ENCODE measurements around the gene LATS2. TPM values are rescaled to one million over a fixed set of nuclear protein-coding genes. Genes with fewer than 3 reads are reported as not detected.

The LATS2 gene
- polyA plus RNA-seq, 4 donors, result 1.1 to 5.0 (median 2.9) TPM

DNA sequence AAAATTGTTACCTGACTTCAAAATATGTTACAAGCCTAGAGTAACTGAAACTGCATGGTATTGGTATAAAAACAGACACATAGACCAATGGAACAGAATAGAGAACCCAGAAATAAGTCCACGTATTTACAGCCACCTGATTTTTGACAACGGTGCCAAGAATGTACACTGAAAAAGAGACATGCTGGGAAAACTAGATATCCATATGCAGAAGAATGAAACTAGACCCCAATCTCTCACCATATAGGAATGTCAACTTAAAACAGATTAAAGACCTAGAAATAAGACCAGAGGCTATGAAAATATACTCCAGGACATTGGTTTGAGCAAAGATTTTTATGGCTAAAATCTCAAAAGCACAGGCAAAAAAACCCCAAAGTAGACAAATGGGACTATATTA, 76.5 kb downstream of the LATS2 start:
- no peaks in the 10 kb centered on the region for H3K9me3 ChIP-seq (ENCODE audit: control insufficient read depth in 2 of 2, insufficient read depth in 1 of 2, low read depth in 1 of 2, low read length in 1 of 2)
- no peaks in the 10 kb centered on the region for H3K4me1 ChIP-seq (ENCODE audit: control insufficient read depth in 3 of 3, insufficient read depth in 2 of 3, low read depth in 1 of 3, low read length in 2 of 3)
- peaks cover 0 to 38% (median 0%) of the 10 kb centered on the region in 3 donors for H3K36me3 ChIP-seq (ENCODE audit: control insufficient read depth in 3 of 3, insufficient read depth in 2 of 3, low read depth in 1 of 3, low read length in 3 of 3)
- no peaks in the 10 kb centered on the region for H3K27me3 ChIP-seq (ENCODE audit: control insufficient read depth in 3 of 3, insufficient read depth in 3 of 3, low read length in 3 of 3)
- FAIRE-seq, result no peak
- DNase-seq, result no peak
- H3K4me3 ChIP-seq (ENCODE audit: low read depth in 1 of 3, low read length in 3 of 3), result no peak overlapping the region
- WGBS, 3 donors, result 76 to 85% (median 80%) methylated on average over 2 of the region's 2 CpGs
- no peak overlapping the region for H3K27ac ChIP-seq (ENCODE audit: low read depth in 1 of 3, low read length in 2 of 3)

DNA sequence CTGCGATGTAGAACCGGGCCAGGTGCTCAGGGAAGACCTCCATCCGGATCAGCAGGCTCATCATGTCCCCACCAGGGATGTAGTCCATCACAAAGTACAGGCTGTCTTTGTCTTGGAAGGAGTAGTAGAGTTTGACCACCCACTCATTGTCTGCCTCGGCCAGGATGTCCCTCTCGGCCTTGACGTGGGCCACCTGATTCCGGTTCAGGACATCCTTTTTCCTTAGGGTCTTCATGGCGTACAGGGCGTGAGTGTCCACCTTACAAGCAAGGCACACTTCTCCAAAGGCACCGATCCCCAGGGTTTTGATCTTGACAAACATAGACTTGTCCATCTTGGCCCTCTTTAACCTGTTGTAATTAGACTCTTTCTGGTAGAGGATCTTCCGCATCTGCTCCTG, 78.0 kb downstream of the LATS2 start:
- H3K27me3 ChIP-seq (ENCODE audit: control insufficient read depth in 3 of 3, insufficient read depth in 3 of 3, low read length in 3 of 3), result no peaks in the 10 kb centered on the region
- H3K9me3 ChIP-seq (ENCODE audit: control insufficient read depth in 2 of 2, insufficient read depth in 1 of 2, low read depth in 1 of 2, low read length in 1 of 2), result no peaks in the 10 kb centered on the region
- DNase-seq (no peak), FAIRE-seq (no peak)
- H3K4me1 ChIP-seq (ENCODE audit: control insufficient read depth in 3 of 3, insufficient read depth in 2 of 3, low read depth in 1 of 3, low read length in 2 of 3), result no peaks in the 10 kb centered on the region
- WGBS, 3 donors, result 86 to 94% (median 93%) methylated on average over 11 of the region's 11 CpGs
- no peak overlapping the region for H3K4me3 ChIP-seq (ENCODE audit: low read depth in 1 of 3, low read length in 3 of 3)
- H3K27ac ChIP-seq (ENCODE audit: low read depth in 1 of 3, low read length in 2 of 3), result no peak overlapping the region
- peaks cover 0 to 29% (median 2%) of the 10 kb centered on the region in 3 donors for H3K36me3 ChIP-seq (ENCODE audit: control insufficient read depth in 3 of 3, insufficient read depth in 2 of 3, low read depth in 1 of 3, low read length in 3 of 3)

DNA sequence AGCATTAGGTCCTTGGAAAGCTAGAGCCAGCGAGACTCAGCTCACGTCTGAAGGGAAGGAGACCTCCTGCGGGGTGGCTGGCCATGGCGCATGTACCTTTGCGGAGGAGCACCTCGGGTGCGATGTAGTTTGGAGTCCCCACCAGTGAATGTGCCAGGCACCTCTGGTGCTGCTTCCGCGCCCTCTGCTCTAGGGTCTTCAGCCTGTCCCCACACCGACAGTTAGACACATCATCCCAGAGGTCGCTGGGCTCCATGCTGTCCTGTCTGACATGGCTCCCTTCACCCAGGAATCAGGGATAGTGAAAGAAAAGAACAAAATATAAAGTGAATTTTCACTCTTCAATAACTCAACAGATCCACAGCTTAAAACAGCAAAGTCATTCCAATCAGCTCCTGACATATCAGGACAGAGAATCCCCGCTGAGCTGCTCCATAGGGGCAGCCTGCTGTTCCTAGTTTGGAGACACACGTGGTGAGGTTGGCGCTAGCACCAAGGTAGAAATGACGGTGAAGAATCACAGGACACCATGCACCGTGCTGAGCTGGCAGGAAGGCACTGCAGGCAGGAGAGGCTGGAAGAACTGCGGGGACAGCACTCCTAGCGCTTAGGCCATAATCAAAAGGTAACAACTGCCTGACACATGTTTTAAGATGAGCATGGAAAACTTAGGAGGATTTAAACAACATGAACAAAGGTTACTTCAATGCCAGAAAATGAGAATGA, 79.9 kb downstream of the LATS2 start:
- Histone ChIP-seq H3K4me1 (ENCODE audit: control insufficient read depth in 3 of 3, insufficient read depth in 2 of 3, low read depth in 1 of 3, low read length in 2 of 3) (no peaks in the 10 kb centered on the region), H3K9me3 (ENCODE audit: control insufficient read depth in 2 of 2, insufficient read depth in 1 of 2, low read depth in 1 of 2, low read length in 1 of 2) (no peaks in the 10 kb centered on the region), H3K4me3 (ENCODE audit: low read depth in 1 of 3, low read length in 3 of 3) (no peak overlapping the region), H3K36me3 (ENCODE audit: control insufficient read depth in 3 of 3, insufficient read depth in 2 of 3, low read depth in 1 of 3, low read length in 3 of 3) (peaks cover 0 to 25% (median 2%) of the 10 kb centered on the region in 3 donors), H3K27me3 (ENCODE audit: control insufficient read depth in 3 of 3, insufficient read depth in 3 of 3, low read length in 3 of 3) (no peaks in the 10 kb centered on the region), H3K27ac (ENCODE audit: low read depth in 1 of 3, low read length in 2 of 3) (no peak overlapping the region)
- no peak for DNase-seq
- FAIRE-seq, result no peak
- 88 to 90% (median 89%) methylated on average over 18 of the region's 18 CpGs for whole genome bisulfite sequencing, 3 donors

DNA sequence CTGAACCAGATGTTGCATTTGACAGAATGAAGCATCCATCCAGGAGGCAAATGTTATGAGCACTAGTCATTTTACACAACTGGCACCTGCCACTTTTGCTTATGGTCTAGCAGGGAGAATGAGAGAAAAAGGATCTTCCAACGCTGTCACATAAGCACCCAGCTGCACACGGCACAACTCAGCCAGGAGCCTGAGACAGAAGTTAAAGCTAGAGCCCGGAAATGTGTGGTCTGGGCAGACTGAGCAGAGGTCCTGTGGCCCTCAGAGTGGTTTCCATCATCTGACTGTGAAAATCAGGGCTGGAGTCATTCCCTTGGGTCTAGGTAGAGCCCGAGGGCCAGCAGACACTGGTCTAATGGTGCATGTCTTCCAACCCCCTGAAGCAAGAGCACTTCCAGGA, 80.5 kb downstream of the LATS2 start:
- 82 to 92% (median 87%) methylated on average over 4 of the region's 4 CpGs for WGBS, 3 donors
- H3K36me3 ChIP-seq (ENCODE audit: control insufficient read depth in 3 of 3, insufficient read depth in 2 of 3, low read depth in 1 of 3, low read length in 3 of 3), result peaks cover 0 to 25% (median 2%) of the 10 kb centered on the region in 3 donors
- FAIRE-seq, result no peak

DNA sequence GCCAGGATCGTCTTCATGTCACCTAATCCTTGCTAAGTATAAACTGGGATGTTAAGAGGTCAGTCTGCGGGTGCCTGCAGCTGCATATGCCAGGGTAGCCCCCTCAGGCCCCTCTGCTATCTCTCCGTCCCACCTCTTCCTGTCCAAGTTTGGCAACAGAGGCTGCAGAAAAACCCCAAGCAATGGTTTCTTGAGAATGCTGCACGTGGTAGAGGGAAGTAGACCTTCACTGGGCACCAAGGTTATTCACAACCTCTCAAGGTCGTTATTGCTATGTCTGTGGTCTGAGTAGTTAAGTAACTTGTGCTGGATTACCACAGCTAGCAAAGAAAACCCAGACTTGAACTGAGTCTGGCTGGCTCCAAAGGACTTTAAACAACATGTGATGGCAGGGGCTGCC, 81.0 kb downstream of the LATS2 start:
- Histone ChIP-seq H3K36me3 (ENCODE audit: control insufficient read depth in 3 of 3, insufficient read depth in 2 of 3, low read depth in 1 of 3, low read length in 3 of 3) (peaks cover 0 to 25% (median 2%) of the 10 kb centered on the region in 3 donors), H3K4me3 (ENCODE audit: low read depth in 1 of 3, low read length in 3 of 3) (no peak overlapping the region), H3K27me3 (ENCODE audit: control insufficient read depth in 3 of 3, insufficient read depth in 3 of 3, low read length in 3 of 3) (no peaks in the 10 kb centered on the region), H3K9me3 (ENCODE audit: control insufficient read depth in 2 of 2, insufficient read depth in 1 of 2, low read depth in 1 of 2, low read length in 1 of 2) (no peaks in the 10 kb centered on the region), H3K27ac (ENCODE audit: low read depth in 1 of 3, low read length in 2 of 3) (no peak overlapping the region), H3K4me1 (ENCODE audit: control insufficient read depth in 3 of 3, insufficient read depth in 2 of 3, low read depth in 1 of 3, low read length in 2 of 3) (no peaks in the 10 kb centered on the region)
- WGBS, 3 donors, result 72 to 82% (median 76%) methylated on average over 5 of the region's 5 CpGs
- DNase-seq (no peak), FAIRE-seq (no peak)

More for the DNA sequence above, 80.5 kb downstream of the LATS2 start:
- Histone ChIP-seq H3K27ac (ENCODE audit: low read depth in 1 of 3, low read length in 2 of 3) (no peak overlapping the region), H3K27me3 (ENCODE audit: control insufficient read depth in 3 of 3, insufficient read depth in 3 of 3, low read length in 3 of 3) (no peaks in the 10 kb centered on the region), H3K4me3 (ENCODE audit: low read depth in 1 of 3, low read length in 3 of 3) (no peak overlapping the region), H3K4me1 (ENCODE audit: control insufficient read depth in 3 of 3, insufficient read depth in 2 of 3, low read depth in 1 of 3, low read length in 2 of 3) (no peaks in the 10 kb centered on the region), H3K9me3 (ENCODE audit: control insufficient read depth in 2 of 2, insufficient read depth in 1 of 2, low read depth in 1 of 2, low read length in 1 of 2) (no peaks in the 10 kb centered on the region)
- DNase-seq, result no peak

DNA sequence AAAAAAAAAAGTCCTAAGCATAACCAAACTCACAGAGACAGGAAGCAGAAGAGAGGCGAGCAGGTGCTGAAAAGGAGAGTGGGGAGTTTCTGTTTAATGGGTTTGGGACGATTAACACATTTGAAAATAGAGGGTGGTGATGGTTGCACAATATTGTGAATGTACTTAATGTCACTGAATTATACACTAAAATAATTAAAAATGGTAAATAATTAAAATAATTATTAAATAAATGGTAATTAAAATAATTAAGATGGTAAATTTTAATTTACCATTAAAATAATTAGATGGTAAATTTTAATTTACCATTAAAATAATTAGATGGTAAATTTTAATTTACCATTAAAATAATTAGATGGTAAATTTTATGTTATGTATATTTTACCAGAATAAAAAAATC, 84.0 kb downstream of the LATS2 start:
- 77 to 81% (median 79%) methylated on average over 2 of the region's 2 CpGs for WGBS, 3 donors
- Histone ChIP-seq H3K4me3 (ENCODE audit: low read depth in 1 of 3, low read length in 3 of 3) (no peak overlapping the region), H3K27me3 (ENCODE audit: control insufficient read depth in 3 of 3, insufficient read depth in 3 of 3, low read length in 3 of 3) (no peaks in the 10 kb centered on the region), H3K9me3 (ENCODE audit: control insufficient read depth in 2 of 2, insufficient read depth in 1 of 2, low read depth in 1 of 2, low read length in 1 of 2) (no peaks in the 10 kb centered on the region), H3K4me1 (ENCODE audit: control insufficient read depth in 3 of 3, insufficient read depth in 2 of 3, low read depth in 1 of 3, low read length in 2 of 3) (no peaks in the 10 kb centered on the region), H3K36me3 (ENCODE audit: control insufficient read depth in 3 of 3, insufficient read depth in 2 of 3, low read depth in 1 of 3, low read length in 3 of 3) (peaks cover 0 to 29% (median 2%) of the 10 kb centered on the region in 3 donors), H3K27ac (ENCODE audit: low read depth in 1 of 3, low read length in 2 of 3) (no peak overlapping the region)
- DNase-seq, result no peak
- FAIRE-seq, result peak; percentile 23

DNA sequence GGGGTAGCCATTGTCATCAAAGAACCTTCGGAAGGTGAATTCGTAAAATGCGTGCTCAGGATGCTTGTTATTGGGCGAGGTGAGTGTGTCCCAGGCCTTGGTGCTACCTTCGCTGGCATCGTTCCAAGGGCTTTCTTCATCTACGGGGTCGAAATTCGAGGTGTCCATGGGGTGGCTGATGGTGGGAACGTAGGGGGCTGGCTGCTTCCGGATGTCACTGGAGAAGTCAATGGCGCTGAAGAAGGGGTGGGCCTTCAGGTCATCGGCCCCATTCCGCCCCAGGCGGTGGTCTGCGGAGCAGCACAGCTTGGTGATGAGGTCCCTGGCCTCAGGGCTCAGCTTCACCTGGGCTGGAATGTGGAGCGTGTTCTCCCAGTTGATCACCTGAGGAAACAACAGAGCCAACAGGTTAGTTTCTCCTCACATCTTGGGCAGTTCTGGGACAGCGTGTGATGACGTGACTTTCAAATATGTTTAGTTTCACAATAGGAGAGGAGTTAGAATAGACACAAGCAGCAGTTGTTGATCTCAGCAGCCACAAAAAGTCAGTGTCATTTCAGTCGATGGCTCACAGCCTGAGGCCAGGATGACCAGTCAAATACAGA, 86.3 kb downstream of the LATS2 start:
- no peak for DNase-seq
- H3K9me3 ChIP-seq (ENCODE audit: control insufficient read depth in 2 of 2, insufficient read depth in 1 of 2, low read depth in 1 of 2, low read length in 1 of 2), result peaks cover 0 to 2% of the 10 kb centered on the region in 2 donors
- no peaks in the 10 kb centered on the region for H3K27me3 ChIP-seq (ENCODE audit: control insufficient read depth in 3 of 3, insufficient read depth in 3 of 3, low read length in 3 of 3)
- no peaks in the 10 kb centered on the region for H3K4me1 ChIP-seq (ENCODE audit: control insufficient read depth in 3 of 3, insufficient read depth in 2 of 3, low read depth in 1 of 3, low read length in 2 of 3)
- WGBS, 3 donors, result 92 to 95% (median 93%) methylated on average over 20 of the region's 20 CpGs
- no peak for FAIRE-seq
- no peak overlapping the region for H3K27ac ChIP-seq (ENCODE audit: low read depth in 1 of 3, low read length in 2 of 3)
- peaks cover 0 to 14% (median 2%) of the 10 kb centered on the region in 3 donors for H3K36me3 ChIP-seq (ENCODE audit: control insufficient read depth in 3 of 3, insufficient read depth in 2 of 3, low read depth in 1 of 3, low read length in 3 of 3)
- H3K4me3 ChIP-seq (ENCODE audit: low read depth in 1 of 3, low read length in 3 of 3), result no peak overlapping the region

DNA sequence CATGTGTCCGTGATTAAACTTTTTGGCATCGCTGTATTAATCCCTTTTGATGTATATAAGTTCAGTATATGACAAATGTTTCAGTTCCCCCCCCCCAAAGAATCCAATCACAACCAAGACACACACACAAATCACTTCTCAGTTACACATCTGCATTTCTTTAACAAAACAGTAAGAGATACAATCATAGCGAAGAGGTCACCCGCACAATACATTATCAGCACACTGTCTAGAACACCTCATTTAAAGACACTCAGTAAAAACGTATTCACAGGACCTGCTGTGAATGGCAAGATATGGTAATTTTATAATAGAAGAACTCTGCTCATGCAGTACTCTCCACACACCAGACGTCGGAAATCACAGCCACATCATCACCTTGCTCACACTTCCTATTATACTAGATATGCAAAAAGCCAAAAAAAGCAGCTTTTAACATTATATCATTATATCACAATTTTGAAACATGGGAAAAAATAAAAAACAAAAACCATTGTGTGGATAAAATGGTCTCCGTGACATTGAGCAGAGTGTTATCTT, 87.4 kb downstream of the LATS2 start:
- FAIRE-seq, result no peak
- H3K36me3 ChIP-seq (ENCODE audit: control insufficient read depth in 3 of 3, insufficient read depth in 2 of 3, low read depth in 1 of 3, low read length in 3 of 3), result peaks cover 0 to 9% (median 0%) of the 10 kb centered on the region in 3 donors
- 83 to 87% (median 84%) methylated on average over 8 of the region's 8 CpGs for WGBS, 3 donors

More for the DNA sequence above, 87.4 kb downstream of the LATS2 start:
- H3K4me3 ChIP-seq (ENCODE audit: low read depth in 1 of 3, low read length in 3 of 3), result no peak overlapping the region
- no peak overlapping the region for H3K27ac ChIP-seq (ENCODE audit: low read depth in 1 of 3, low read length in 2 of 3)
- DNase-seq, result no peak
- H3K27me3 ChIP-seq (ENCODE audit: control insufficient read depth in 3 of 3, insufficient read depth in 3 of 3, low read length in 3 of 3), result no peaks in the 10 kb centered on the region
- H3K9me3 ChIP-seq (ENCODE audit: control insufficient read depth in 2 of 2, insufficient read depth in 1 of 2, low read depth in 1 of 2, low read length in 1 of 2), result peaks cover 0 to 2% of the 10 kb centered on the region in 2 donors
- no peaks in the 10 kb centered on the region for H3K4me1 ChIP-seq (ENCODE audit: control insufficient read depth in 3 of 3, insufficient read depth in 2 of 3, low read depth in 1 of 3, low read length in 2 of 3)
